Measurements from ENCODE around the gene ODAPH.

Gene ODAPH

DNA sequence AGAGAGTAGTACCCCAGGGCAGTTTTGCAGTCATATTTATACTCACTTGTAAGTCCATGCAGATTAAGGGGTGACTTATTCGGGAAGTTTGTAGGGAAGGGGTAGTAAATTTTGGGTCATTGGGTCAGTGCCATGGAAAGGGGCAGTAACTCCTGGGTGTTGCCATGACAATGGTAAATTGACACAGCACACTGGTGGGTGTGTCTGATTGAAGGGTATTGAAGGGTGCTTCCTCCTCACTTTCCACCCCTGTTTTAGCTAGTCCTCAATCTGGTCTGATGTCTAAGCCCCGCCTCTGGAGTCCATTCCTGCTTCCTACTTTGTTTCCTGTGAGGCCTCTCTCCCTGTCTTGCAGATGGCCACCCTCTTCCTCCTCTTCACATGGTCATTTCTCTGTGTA is 11.9 kb downstream of the ODAPH start:
- Histone ChIP-seq H4K20me1 (ENCODE audit: insufficient read depth, low read length, poor library complexity, severe bottlenecking) (no peaks in the 10 kb centered on the region), H3K4me3 (ENCODE audit: low read length, poor library complexity, severe bottlenecking) (no peak overlapping the region), H3K27me3 (ENCODE audit: insufficient read depth, low read length, poor library complexity, severe bottlenecking) (no peaks in the 10 kb centered on the region), H3K79me2 (ENCODE audit: insufficient read depth, low read length) (no peaks in the 10 kb centered on the region), H3F3A (ENCODE audit: low read depth) (no peaks in the 10 kb centered on the region), H3K4me1 (ENCODE audit: insufficient read depth, low read length, poor library complexity, severe bottlenecking) (no peaks in the 10 kb centered on the region), H3K9ac (ENCODE audit: low read depth, low read length, poor library complexity, severe bottlenecking) (no peak overlapping the region), H2AFZ (ENCODE audit: low read length) (no peak overlapping the region), H3K9me3 (ENCODE audit: insufficient read depth, low read depth, low read length) (no peaks in the 10 kb centered on the region), H3K36me3 (ENCODE audit: insufficient read depth, low read length) (no peaks in the 10 kb centered on the region), H3K9me2 (replicated peaks; ENCODE audit: low read depth, low read length) (no peaks in the 10 kb centered on the region), H3K4me2 (ENCODE audit: low read depth, low read length, poor library complexity, severe bottlenecking) (no peak overlapping the region)
- no peak for TF ChIP-seq EZH2phosphoT487 (IDR thresholded peaks at IDR 0.05; ENCODE audit: borderline replicate concordance)
- TF ChIP-seq, protein P1, sequence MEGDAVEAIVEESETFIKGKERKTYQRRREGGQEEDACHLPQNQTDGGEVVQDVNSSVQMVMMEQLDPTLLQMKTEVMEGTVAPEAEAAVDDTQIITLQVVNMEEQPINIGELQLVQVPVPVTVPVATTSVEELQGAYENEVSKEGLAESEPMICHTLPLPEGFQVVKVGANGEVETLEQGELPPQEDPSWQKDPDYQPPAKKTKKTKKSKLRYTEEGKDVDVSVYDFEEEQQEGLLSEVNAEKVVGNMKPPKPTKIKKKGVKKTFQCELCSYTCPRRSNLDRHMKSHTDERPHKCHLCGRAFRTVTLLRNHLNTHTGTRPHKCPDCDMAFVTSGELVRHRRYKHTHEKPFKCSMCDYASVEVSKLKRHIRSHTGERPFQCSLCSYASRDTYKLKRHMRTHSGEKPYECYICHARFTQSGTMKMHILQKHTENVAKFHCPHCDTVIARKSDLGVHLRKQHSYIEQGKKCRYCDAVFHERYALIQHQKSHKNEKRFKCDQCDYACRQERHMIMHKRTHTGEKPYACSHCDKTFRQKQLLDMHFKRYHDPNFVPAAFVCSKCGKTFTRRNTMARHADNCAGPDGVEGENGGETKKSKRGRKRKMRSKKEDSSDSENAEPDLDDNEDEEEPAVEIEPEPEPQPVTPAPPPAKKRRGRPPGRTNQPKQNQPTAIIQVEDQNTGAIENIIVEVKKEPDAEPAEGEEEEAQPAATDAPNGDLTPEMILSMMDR (conservative IDR thresholded peaks at IDR 0.05; ENCODE audit: low read length) = no peak

DNA sequence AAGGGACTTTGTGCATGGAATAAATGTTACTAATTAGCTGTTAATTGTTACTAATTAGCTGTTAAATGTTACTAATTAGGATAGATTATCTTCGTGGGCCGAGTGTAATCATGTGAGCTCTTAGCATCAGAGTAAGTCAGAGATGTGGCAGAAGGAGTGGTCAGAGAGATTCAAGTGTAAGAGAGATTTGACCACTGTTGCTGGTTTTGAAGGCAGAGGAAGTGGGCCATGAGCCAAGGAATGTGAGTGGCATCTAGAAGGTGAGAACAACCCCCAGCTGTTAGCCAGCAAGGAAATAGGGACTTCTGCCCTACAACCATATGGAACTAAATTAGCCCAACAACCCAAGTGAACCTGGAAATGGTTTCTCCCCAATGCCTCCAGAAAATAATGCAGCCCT is 28.2 kb downstream of the ODAPH start:
- no peak for TF ChIP-seq EZH2phosphoT487 (IDR thresholded peaks at IDR 0.05; ENCODE audit: borderline replicate concordance)
- TF ChIP-seq, protein P1 (conservative IDR thresholded peaks at IDR 0.05; ENCODE audit: low read length) = no peak
- no peaks in the 10 kb centered on the region for H3K79me2 ChIP-seq (ENCODE audit: insufficient read depth, low read length)
- no peaks in the 10 kb centered on the region for H3K27me3 ChIP-seq (ENCODE audit: insufficient read depth, low read length, poor library complexity, severe bottlenecking)
- H3K4me3 ChIP-seq (ENCODE audit: low read length, poor library complexity, severe bottlenecking) = no peak overlapping the region
- H2AFZ ChIP-seq (ENCODE audit: low read length) = no peak overlapping the region
- no peaks in the 10 kb centered on the region for H4K20me1 ChIP-seq (ENCODE audit: insufficient read depth, low read length, poor library complexity, severe bottlenecking)
- no peak overlapping the region for H3K4me2 ChIP-seq (ENCODE audit: low read depth, low read length, poor library complexity, severe bottlenecking)
- no peaks in the 10 kb centered on the region for H3F3A ChIP-seq (ENCODE audit: low read depth)
- no peaks in the 10 kb centered on the region for H3K36me3 ChIP-seq (ENCODE audit: insufficient read depth, low read length)
- H3K9me2 ChIP-seq (replicated peaks; ENCODE audit: low read depth, low read length) = no peaks in the 10 kb centered on the region
- H3K9ac ChIP-seq (ENCODE audit: low read depth, low read length, poor library complexity, severe bottlenecking) = no peak overlapping the region
- H3K4me1 ChIP-seq (ENCODE audit: insufficient read depth, low read length, poor library complexity, severe bottlenecking) = no peaks in the 10 kb centered on the region
- H3K9me3 ChIP-seq (ENCODE audit: insufficient read depth, low read depth, low read length) = 0 out of 2 replicates have a peak, but pooled peaks cover 4% of the 10 kb centered on the region

DNA sequence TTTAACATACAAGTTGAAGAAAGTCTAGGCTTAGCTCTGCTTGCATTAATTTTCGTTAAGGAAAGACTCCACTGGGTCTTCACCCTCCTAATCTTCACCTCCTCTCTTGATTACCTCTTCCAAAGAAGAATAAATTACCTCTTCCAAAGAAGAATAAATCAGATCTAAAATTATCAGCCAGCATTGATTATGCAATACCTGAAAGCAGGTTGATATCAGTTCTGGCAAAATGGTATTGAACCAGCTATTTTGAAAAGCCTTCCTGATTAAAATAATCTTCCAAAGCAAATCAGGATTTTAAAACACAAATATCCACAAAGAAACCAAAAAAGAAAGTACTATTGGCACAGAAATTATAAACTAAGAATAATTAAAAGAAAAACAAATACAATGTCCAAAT is 37.5 kb downstream of the ODAPH start:
- Histone ChIP-seq H2AFZ (ENCODE audit: low read length) (no peak overlapping the region), H3K9me2 (replicated peaks; ENCODE audit: low read depth, low read length) (no peaks in the 10 kb centered on the region), H3K9ac (ENCODE audit: low read depth, low read length, poor library complexity, severe bottlenecking) (no peak overlapping the region), H3K36me3 (ENCODE audit: insufficient read depth, low read length) (no peaks in the 10 kb centered on the region), H3K4me1 (ENCODE audit: insufficient read depth, low read length, poor library complexity, severe bottlenecking) (peaks cover 3% of the 10 kb centered on the region), H3F3A (ENCODE audit: low read depth) (no peaks in the 10 kb centered on the region), H3K4me2 (ENCODE audit: low read depth, low read length, poor library complexity, severe bottlenecking) (no peak overlapping the region), H3K9me3 (ENCODE audit: insufficient read depth, low read depth, low read length) (no peaks in the 10 kb centered on the region), H4K20me1 (ENCODE audit: insufficient read depth, low read length, poor library complexity, severe bottlenecking) (no peaks in the 10 kb centered on the region), H3K4me3 (ENCODE audit: low read length, poor library complexity, severe bottlenecking) (no peak overlapping the region), H3K27me3 (ENCODE audit: insufficient read depth, low read length, poor library complexity, severe bottlenecking) (no peaks in the 10 kb centered on the region), H3K79me2 (ENCODE audit: insufficient read depth, low read length) (no peaks in the 10 kb centered on the region)
- TF ChIP-seq, protein P1 (conservative IDR thresholded peaks at IDR 0.05; ENCODE audit: low read length) = no peak
- TF ChIP-seq EZH2phosphoT487 (IDR thresholded peaks at IDR 0.05; ENCODE audit: borderline replicate concordance) = no peak

Data from Loucy (cell line).